Nephron progenitor cell (in vitro differentiated cells): ENCODE results near the gene FAF2.
A peak's percentile ranks its signal among the peaks of the same experiment; 100 is the strongest.

ENCODE experiments used
- DNase-seq: peaks from one replicate; pipeline ENCODE4 v3.0.0; 2021
- H3K27ac Mint-ChIP-seq: 2 replicates; pipeline ENCODE4 v1.8.0; 2021; ENCODE audit warnings: mild to moderate bottlenecking, moderate library complexity, mixed read lengths
- H3K27me3 Mint-ChIP-seq: 2 replicates; pipeline ENCODE4 v1.8.0; 2021; ENCODE audit warnings: mild to moderate bottlenecking, low read depth, mixed read lengths; ENCODE audit not compliant: poor library complexity
- H3K36me3 Mint-ChIP-seq: 2 replicates; pipeline ENCODE4 v1.8.0; 2021; ENCODE audit warnings: low read depth, mixed read lengths
- H3K4me1 Mint-ChIP-seq: 2 replicates; pipeline ENCODE4 v1.8.0; 2021; ENCODE audit warnings: mixed read lengths
- H3K4me3 Mint-ChIP-seq: 2 replicates; pipeline ENCODE4 v1.8.0; 2021; ENCODE audit warnings: mild to moderate bottlenecking, moderate library complexity, mixed read lengths
- H3K9me3 Mint-ChIP-seq: 2 replicates; pipeline ENCODE4 v1.8.0; 2021; ENCODE audit warnings: mild to moderate bottlenecking, moderate library complexity, mixed read lengths
- TF ChIP-seq, protein P1 (sequence below): fragments of 200-600 bp; sonication (generic); IDR thresholded peaks from 2 replicates; pipeline ENCODE4 v1.5.0; 2021; ENCODE audit warnings: antibody characterized with exemption

FAF2 gene

DNA sequence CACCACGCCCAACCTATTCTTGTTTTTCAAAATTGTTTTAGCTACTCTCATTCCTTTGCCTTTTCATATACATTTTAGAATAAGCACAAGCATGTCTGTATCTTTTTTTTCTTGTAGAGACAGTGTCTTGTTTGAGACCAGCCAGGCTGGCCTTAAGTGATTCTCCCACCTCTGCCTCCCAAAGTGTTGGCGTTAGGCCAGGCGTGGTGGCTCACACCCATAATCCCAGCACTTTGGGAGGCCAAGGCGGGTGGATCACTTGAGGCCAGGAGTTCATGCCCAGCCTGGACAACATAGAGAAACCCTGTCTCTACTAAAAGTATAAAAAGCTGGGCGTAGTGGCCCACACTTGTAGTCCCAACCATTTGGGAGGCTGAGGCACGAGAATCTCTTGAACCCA lies 76.0 kb downstream of the FAF2 start:
- H3K27ac Mint-ChIP-seq = no peak overlapping the region

DNA sequence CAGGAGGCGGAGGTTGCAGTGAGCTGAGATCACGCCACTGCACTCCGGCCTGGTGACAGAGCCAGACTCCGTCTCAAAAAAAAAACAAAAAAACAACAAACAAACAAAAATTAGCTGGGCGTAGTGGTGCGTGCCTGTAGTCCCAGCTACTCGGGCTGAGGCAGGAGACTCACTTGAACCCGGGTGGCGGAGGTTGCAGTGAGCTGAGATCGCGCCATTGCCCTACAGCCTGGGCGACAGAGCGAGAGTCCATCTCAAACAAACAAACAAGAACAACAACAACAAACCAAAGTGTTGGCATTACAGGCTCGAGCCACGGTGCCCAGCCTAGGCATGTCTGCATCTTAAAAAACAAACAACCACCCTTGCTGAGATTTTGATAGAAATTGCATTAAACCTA lies 76.8 kb downstream of the FAF2 start:
- DNase-seq = no peak
- H3K9me3 Mint-ChIP-seq = no peaks in the 10 kb centered on the region
- TF ChIP-seq, protein P1, sequence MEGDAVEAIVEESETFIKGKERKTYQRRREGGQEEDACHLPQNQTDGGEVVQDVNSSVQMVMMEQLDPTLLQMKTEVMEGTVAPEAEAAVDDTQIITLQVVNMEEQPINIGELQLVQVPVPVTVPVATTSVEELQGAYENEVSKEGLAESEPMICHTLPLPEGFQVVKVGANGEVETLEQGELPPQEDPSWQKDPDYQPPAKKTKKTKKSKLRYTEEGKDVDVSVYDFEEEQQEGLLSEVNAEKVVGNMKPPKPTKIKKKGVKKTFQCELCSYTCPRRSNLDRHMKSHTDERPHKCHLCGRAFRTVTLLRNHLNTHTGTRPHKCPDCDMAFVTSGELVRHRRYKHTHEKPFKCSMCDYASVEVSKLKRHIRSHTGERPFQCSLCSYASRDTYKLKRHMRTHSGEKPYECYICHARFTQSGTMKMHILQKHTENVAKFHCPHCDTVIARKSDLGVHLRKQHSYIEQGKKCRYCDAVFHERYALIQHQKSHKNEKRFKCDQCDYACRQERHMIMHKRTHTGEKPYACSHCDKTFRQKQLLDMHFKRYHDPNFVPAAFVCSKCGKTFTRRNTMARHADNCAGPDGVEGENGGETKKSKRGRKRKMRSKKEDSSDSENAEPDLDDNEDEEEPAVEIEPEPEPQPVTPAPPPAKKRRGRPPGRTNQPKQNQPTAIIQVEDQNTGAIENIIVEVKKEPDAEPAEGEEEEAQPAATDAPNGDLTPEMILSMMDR = no peak
- H3K27ac Mint-ChIP-seq = peak overlapping the region; percentile 48
- H3K27me3 Mint-ChIP-seq = peaks cover 4% of the 10 kb centered on the region
- peaks cover 20% of the 10 kb centered on the region for H3K36me3 Mint-ChIP-seq
- no peaks in the 10 kb centered on the region for H3K4me1 Mint-ChIP-seq
- H3K4me3 Mint-ChIP-seq = no peak overlapping the region

More for the DNA sequence above, 76.0 kb downstream of the FAF2 start:
- TF ChIP-seq, protein P1 = no peak
- H3K27me3 Mint-ChIP-seq = peaks cover 4% of the 10 kb centered on the region
- no peaks in the 10 kb centered on the region for H3K4me1 Mint-ChIP-seq
- peaks cover 20% of the 10 kb centered on the region for H3K36me3 Mint-ChIP-seq
- H3K9me3 Mint-ChIP-seq = no peaks in the 10 kb centered on the region
- DNase-seq = no peak
- H3K4me3 Mint-ChIP-seq = no peak overlapping the region

DNA sequence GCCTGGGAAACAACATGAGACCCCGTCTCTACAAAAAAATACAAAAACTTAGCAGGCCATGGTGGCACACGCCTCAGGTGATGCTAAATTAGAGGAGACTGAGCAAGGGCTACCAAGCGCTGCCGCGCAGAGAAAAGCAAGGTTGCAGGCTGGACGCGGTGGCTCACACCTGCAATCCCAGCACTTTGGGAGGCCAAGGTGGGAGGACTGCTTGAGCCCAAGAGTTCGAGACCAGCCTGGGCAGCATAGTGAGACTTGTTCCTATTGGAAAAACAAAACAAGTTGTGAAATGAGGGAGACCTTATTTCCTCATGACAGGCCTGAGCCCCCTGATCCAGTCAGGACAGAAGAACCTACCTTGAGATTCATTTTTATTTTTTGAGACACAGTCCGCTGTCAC lies 77.5 kb downstream of the FAF2 start:
- Mint-ChIP-seq H3K4me3 (no peak overlapping the region), H3K4me1 (no peaks in the 10 kb centered on the region), H3K36me3 (peaks cover 20% of the 10 kb centered on the region), H3K9me3 (no peaks in the 10 kb centered on the region), H3K27ac (peak overlapping the region; percentile 48), H3K27me3 (peaks cover 4% of the 10 kb centered on the region)
- TF ChIP-seq, protein P1 = no peak
- DNase-seq = no peak

DNA sequence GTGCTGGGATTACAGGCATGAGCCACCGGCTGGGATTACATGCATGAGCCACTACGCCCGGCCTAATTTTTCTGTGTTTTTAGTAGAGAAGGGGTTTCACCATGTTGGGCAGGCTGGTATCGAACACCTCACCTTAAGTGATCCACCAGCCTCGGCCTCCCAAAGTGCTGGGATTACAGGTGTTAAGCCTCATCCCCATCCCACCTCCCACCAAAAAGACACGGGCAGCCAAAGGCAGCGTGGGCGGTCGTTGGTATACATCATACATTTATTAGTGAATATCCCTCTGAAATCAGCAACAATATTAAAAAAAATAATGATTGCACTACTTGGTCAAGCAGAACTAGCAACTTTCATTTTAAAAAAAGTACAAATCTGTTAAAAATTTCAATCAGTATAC lies 78.3 kb downstream of the FAF2 start:
- DNase-seq = no peak
- TF ChIP-seq, protein P1 = no peak
- Mint-ChIP-seq H3K27ac (no peak overlapping the region), H3K27me3 (peaks cover 4% of the 10 kb centered on the region), H3K36me3 (peaks cover 20% of the 10 kb centered on the region), H3K4me3 (no peak overlapping the region), H3K9me3 (no peaks in the 10 kb centered on the region), H3K4me1 (no peaks in the 10 kb centered on the region)

DNA sequence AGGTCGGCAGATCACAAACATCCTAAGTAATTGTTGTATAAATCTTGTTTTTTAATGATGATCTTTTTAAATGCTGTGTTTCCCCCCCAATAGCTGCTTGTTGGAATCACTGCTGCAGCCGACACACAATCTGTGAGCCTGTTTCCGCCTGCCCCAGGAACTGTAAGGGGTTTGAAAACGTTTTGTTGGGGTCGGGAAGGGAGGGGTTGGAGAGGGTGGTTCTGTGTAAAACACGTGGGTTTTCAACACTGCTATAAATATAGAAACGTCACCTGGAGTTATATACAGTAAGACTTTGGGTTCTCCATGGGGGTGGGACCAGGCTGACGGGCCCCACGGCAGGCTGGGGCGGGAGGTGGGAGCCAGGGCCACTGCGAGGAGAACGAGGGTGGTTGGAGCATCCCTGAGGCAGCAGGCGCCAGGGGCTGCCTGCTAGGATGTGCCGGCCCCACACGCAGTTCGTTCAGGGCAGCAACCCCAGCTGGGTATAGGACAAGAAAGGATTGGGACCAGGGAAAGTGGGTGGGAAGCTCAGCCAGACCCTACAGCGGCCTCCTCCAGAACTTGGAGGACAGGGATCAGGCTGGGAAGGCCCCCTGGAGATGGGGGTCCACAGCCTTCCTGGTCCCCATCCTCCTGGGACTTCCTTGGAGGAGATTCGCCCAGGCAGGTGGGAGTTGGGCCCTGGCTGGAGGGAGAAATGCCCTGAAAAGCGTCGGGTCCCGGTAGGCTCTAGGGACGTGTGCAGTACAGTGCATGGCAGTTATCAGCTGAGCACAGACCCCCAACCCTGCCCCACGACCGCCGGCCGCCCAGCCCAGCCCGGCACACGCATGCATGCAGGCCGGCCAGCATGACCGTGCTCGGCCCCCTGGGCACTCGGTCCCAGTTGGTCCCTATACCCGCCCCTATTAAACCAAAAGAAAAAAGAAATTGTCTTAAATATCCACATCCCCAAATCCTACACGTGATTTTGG lies 79.3 kb downstream of the FAF2 start:
- Mint-ChIP-seq H3K36me3 (peaks cover 20% of the 10 kb centered on the region), H3K27ac (no peak overlapping the region), H3K4me1 (no peaks in the 10 kb centered on the region), H3K4me3 (no peak overlapping the region), H3K9me3 (no peaks in the 10 kb centered on the region), H3K27me3 (peaks cover 4% of the 10 kb centered on the region)
- DNase-seq = no peak
- TF ChIP-seq, protein P1 = no peak
